ENCODE measurements around the gene SARM1. TPM values are rescaled to one million over a fixed set of nuclear protein-coding genes. Genes with fewer than 3 reads are reported as not detected.

SARM1 gene
- total and polyA plus RNA-seq, 2 donors (not counting 3 experiments of a cell fraction or from before 2014, with no cell fraction given) = 5.6 to 7.0 TPM

DNA sequence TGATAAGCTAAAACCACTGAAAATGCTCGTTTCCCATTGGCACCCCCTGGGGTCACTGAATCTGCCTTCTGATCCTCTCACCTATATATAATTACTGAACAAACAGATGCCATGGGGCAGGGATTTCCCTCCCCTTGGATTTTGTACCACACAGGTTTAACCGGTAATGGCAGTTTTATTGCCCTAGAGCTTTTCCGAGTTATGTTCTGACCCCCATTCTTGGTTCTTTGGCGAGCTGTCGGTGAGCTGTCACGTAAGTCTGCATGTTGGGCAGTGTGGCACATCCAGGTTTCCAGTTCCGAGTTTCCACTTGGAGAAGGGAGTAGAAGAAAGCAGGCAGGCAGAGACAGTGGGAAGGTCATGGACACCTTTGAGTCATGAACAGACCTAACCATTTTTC, 45.4 kb upstream of the SARM1 start:
- no peak for DNase-seq (ENCODE audit: low read depth, low spot score)
- H3K9me1 ChIP-seq (replicated peaks; ENCODE audit: control insufficient read depth, extremely low read depth, insufficient read depth, low read length) = no peaks in the 10 kb centered on the region
- H3K4me2 ChIP-seq (ENCODE audit: insufficient read depth, low read length) = no peak overlapping the region
- H3K9me3 ChIP-seq (replicated peaks; ENCODE audit: control insufficient read depth, insufficient read depth, low read length) = no peaks in the 10 kb centered on the region
- ChIA-PET POLR2A (no interaction called here), CTCF (interaction anchor here (1.1 kb wide), 1 partner anchor 521 kb away, joined by 4 read pairs; no protein-coding TSS in a partner anchor)
- H4K20me1 ChIP-seq (replicated peaks; ENCODE audit: control insufficient read depth, extremely low read depth, insufficient read depth, low read length) = no peaks in the 10 kb centered on the region
- H3K27ac ChIP-seq (ENCODE audit: insufficient read depth, low read depth, low read length) = no peak overlapping the region
- H3K9ac ChIP-seq (replicated peaks; ENCODE audit: extremely low read depth, insufficient read depth, low read length) = no peak overlapping the region
- H3K27me3 ChIP-seq (ENCODE audit: control insufficient read depth in 2 of 2, insufficient read depth in 2 of 2, low read length in 2 of 2) = no peaks in the 10 kb centered on the region
- peaks cover 13 to 16% of the 10 kb centered on the region in 2 experiments for H3K36me3 ChIP-seq (ENCODE audit: control insufficient read depth in 2 of 2, extremely low read depth in 1 of 2, insufficient read depth in 2 of 2, low read length in 2 of 2)
- no peak overlapping the region for H3K4me3 ChIP-seq (replicated peaks in 1 of 3; ENCODE audit: insufficient read depth in 1 of 3, low read depth in 1 of 3, low read length in 3 of 3)
- BruUV-seq (replicated peaks) = no TSS peak
- H3K4me1 ChIP-seq (ENCODE audit: control insufficient read depth, extremely low read depth, insufficient read depth, low read length) = no peaks in the 10 kb centered on the region
- TF ChIP-seq GATA2 (IDR thresholded peaks at IDR 0.05; ENCODE audit: insufficient read depth, insufficient read length, low read depth, low read length) (no peak), FOS (IDR thresholded peaks at IDR 0.05; ENCODE audit: borderline replicate concordance, insufficient read depth, low read length) (no peak), POLR2A (IDR thresholded peaks at IDR 0.05; ENCODE audit: low read depth, low read length) (no peak), MYC (IDR thresholded peaks at IDR 0.05; ENCODE audit: low read depth, low read length) (no peak), JUN (IDR thresholded peaks at IDR 0.05; ENCODE audit: borderline replicate concordance, insufficient read depth, insufficient read length, low read depth) (no peak), EZH2 (IDR thresholded peaks at IDR 0.05; ENCODE audit: borderline replicate concordance, low read depth, low read length, severe bottlenecking) (no peak), POLR2AphosphoS5 (IDR thresholded peaks at IDR 0.05; ENCODE audit: insufficient read depth, low read depth, low read length) (no peak)
- TF ChIP-seq, protein P1, sequence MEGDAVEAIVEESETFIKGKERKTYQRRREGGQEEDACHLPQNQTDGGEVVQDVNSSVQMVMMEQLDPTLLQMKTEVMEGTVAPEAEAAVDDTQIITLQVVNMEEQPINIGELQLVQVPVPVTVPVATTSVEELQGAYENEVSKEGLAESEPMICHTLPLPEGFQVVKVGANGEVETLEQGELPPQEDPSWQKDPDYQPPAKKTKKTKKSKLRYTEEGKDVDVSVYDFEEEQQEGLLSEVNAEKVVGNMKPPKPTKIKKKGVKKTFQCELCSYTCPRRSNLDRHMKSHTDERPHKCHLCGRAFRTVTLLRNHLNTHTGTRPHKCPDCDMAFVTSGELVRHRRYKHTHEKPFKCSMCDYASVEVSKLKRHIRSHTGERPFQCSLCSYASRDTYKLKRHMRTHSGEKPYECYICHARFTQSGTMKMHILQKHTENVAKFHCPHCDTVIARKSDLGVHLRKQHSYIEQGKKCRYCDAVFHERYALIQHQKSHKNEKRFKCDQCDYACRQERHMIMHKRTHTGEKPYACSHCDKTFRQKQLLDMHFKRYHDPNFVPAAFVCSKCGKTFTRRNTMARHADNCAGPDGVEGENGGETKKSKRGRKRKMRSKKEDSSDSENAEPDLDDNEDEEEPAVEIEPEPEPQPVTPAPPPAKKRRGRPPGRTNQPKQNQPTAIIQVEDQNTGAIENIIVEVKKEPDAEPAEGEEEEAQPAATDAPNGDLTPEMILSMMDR (IDR thresholded peaks at IDR 0.05; ENCODE audit: extremely low read depth in 1 of 2, insufficient read depth in 1 of 2, low read depth in 1 of 2, low read length in 2 of 2) = no peak
- TF ChIP-seq, protein P2, sequence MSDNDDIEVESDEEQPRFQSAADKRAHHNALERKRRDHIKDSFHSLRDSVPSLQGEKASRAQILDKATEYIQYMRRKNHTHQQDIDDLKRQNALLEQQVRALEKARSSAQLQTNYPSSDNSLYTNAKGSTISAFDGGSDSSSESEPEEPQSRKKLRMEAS (IDR thresholded peaks at IDR 0.05; ENCODE audit: insufficient read depth, insufficient read length) = no peak
- dilution Hi-C loops (cut with MboI; ENCODE audit: extremely low pct_ligation_motif_present, low sequenced_read_pairs) = no loop called here
- FAIRE-seq = no peak
- H3K79me2 ChIP-seq (ENCODE audit: control insufficient read depth, insufficient read depth, low read length) = peaks cover 19% of the 10 kb centered on the region
- intact Hi-C loops (cut with micrococcal nuclease) = no loop called here
- no peak overlapping the region for H2AFZ ChIP-seq (ENCODE audit: low read depth, low read length)
